Measurements from ENCODE around the gene ITGA7. TPM values are rescaled to one million over a fixed set of nuclear protein-coding genes. Genes with fewer than 3 reads are reported as not detected.

Gene ITGA7
- total RNA-seq, 1 donor from 2014 or later: 43.4 TPM

DNA sequence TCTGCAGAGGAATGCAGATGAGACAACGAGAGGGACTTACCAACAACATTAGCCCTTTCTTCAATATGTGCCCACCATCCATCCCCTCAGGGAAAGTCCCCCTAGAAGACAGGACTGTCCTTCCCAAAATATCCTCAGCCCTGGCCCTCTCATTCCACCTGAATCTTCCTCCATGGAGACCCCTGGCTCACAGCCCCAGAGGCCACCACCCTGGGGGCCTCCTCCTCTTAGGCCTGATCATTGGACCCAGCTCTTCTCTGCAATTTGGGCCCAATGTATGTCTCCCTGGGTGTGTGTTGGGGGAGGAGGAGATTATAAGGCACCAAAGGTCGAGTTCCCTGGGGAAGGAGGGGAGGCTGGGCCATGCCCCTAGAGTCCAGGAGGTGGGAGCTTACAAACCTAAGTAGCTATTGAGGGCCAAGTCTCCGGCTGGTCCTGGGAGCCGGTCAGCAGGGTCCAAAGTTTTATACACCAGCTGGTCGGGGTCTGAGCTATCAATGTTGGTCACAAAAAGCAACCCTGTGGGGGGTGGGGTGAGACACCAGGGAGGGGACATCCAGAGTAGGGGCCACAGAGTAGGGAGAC is 8.1 kb downstream of the ITGA7 start:
- Mint-ChIP-seq H3K9me3 (no peaks in the 10 kb centered on the region), H3K4me1 (peaks cover 10% of the 10 kb centered on the region), H3K27ac (no peak overlapping the region), H3K27me3 (ENCODE audit: insufficient read depth, low read depth) (peaks cover 3% of the 10 kb centered on the region), H3K36me3 (peaks cover 14% of the 10 kb centered on the region), H3K4me3 (no peak overlapping the region)
- Histone ChIP-seq H3K9me3 (ENCODE audit: low read depth) (no peaks in the 10 kb centered on the region), H2AFZ (replicated peaks) (no peak overlapping the region), H4K20me1 (ENCODE audit: low read depth) (no peaks in the 10 kb centered on the region), H3K4me2 (no peak overlapping the region), H3K36me3 (no peaks in the 10 kb centered on the region), H3K79me2 (ENCODE audit: low read depth) (peaks cover 11% of the 10 kb centered on the region), H3K4me1 (no peaks in the 10 kb centered on the region), H3F3A (ENCODE audit: low read depth) (no peaks in the 10 kb centered on the region), H3K9ac (no peak overlapping the region), H3K4me3 (no peak overlapping the region), H3K27ac (no peak overlapping the region), H3K27me3 (no peaks in the 10 kb centered on the region)
- TF ChIP-seq EZH2phosphoT487 (IDR thresholded peaks at IDR 0.05): no peak
- TF ChIP-seq EZH2 (IDR thresholded peaks at IDR 0.05): no peak
- TF ChIP-seq, protein P1, sequence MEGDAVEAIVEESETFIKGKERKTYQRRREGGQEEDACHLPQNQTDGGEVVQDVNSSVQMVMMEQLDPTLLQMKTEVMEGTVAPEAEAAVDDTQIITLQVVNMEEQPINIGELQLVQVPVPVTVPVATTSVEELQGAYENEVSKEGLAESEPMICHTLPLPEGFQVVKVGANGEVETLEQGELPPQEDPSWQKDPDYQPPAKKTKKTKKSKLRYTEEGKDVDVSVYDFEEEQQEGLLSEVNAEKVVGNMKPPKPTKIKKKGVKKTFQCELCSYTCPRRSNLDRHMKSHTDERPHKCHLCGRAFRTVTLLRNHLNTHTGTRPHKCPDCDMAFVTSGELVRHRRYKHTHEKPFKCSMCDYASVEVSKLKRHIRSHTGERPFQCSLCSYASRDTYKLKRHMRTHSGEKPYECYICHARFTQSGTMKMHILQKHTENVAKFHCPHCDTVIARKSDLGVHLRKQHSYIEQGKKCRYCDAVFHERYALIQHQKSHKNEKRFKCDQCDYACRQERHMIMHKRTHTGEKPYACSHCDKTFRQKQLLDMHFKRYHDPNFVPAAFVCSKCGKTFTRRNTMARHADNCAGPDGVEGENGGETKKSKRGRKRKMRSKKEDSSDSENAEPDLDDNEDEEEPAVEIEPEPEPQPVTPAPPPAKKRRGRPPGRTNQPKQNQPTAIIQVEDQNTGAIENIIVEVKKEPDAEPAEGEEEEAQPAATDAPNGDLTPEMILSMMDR (IDR thresholded peaks at IDR 0.05): no peak
- no peak for DNase-seq (ENCODE audit: low spot score)

DNA sequence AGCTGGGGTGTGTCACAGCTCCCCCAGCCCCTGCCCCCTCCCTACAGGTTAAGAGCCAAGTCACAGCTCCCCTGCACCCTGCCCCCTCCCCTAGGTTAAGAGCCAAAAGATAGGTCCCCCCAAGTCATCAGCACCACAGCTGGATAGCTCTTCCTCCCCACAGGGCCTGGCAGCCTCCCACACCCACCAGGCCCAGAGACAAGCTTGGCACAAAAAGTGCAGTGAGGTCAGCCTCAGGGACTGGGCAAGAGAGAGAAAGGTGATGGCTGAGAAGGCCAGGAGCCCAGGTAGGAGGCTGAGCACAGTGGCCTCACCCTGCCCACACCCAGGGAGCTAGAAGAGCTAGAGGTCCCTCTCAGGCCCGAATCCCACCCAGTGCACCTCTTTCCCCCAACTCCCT is 8.7 kb downstream of the ITGA7 start:
- H2AFZ ChIP-seq (replicated peaks): no peak overlapping the region
- H3K27ac Mint-ChIP-seq: no peak overlapping the region
- no peak overlapping the region for H3K4me3 ChIP-seq

DNA sequence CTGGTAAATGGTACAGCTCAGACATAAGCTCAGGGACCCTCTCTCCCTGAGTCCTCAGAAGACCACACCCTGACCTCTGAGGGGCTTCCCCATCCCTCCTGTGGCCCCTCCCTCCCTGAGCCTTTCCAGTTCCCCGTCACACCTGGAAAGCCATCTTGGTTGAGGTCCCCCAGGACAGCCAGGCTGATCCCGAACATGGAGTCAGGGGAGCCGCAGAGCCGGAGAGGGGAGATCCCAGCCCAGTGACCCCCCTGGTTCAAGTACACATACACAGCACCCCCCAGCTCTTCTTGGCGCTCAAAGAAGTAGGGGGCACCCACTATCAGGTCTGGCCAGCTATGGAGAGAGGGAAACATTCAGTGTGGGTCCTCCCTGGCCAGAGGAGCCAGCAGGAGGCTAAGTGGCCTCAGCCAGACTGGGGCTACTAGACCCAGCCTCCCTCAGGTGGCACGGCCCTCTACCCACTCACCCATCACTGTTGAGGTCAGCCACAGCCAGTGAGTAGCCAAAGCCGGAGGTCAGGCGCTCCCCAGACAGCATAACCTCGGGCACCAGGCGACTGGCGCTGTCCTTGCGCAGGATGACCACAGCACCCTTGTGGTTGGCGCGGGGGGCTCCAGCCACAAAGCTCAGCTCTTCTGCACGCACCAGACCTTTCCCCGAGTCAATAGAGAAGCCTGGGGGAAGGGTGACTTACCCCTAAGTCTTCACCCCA is 9.3 kb downstream of the ITGA7 start:
- no peaks in the 10 kb centered on the region for H3K27me3 ChIP-seq
- TF ChIP-seq EZH2 (IDR thresholded peaks at IDR 0.05) (no peak), EZH2phosphoT487 (IDR thresholded peaks at IDR 0.05) (no peak)
- TF ChIP-seq, protein P1 (IDR thresholded peaks at IDR 0.05): no peak
- no peaks in the 10 kb centered on the region for H3K4me1 ChIP-seq
- Mint-ChIP-seq H3K4me3 (no peak overlapping the region), H3K27me3 (ENCODE audit: insufficient read depth, low read depth) (peaks cover 2% of the 10 kb centered on the region), H3K36me3 (peaks cover 16% of the 10 kb centered on the region), H3K9me3 (no peaks in the 10 kb centered on the region), H3K4me1 (peaks cover 3% of the 10 kb centered on the region), H3K27ac (no peak overlapping the region)
- no peak overlapping the region for H3K9ac ChIP-seq
- H3K9me3 ChIP-seq (ENCODE audit: low read depth): no peaks in the 10 kb centered on the region
- no peak for DNase-seq (ENCODE audit: low spot score)
- no peaks in the 10 kb centered on the region for H3K36me3 ChIP-seq
- no peaks in the 10 kb centered on the region for H3F3A ChIP-seq (ENCODE audit: low read depth)
- no peak overlapping the region for H3K4me2 ChIP-seq
- H2AFZ ChIP-seq (replicated peaks): no peak overlapping the region
- no peaks in the 10 kb centered on the region for H3K79me2 ChIP-seq (ENCODE audit: low read depth)
- no peak overlapping the region for H3K4me3 ChIP-seq
- H3K27ac ChIP-seq: no peak overlapping the region
- H4K20me1 ChIP-seq (ENCODE audit: low read depth): no peaks in the 10 kb centered on the region

More for the DNA sequence above, 8.7 kb downstream of the ITGA7 start:
- Mint-ChIP-seq H3K27me3 (ENCODE audit: insufficient read depth, low read depth) (peaks cover under 1% of the 10 kb centered on the region), H3K9me3 (no peaks in the 10 kb centered on the region), H3K36me3 (peaks cover 14% of the 10 kb centered on the region), H3K4me3 (no peak overlapping the region), H3K4me1 (peaks cover 4% of the 10 kb centered on the region)
- Histone ChIP-seq H3K27me3 (no peaks in the 10 kb centered on the region), H3K9me3 (ENCODE audit: low read depth) (no peaks in the 10 kb centered on the region), H3K79me2 (ENCODE audit: low read depth) (peaks cover 5% of the 10 kb centered on the region), H4K20me1 (ENCODE audit: low read depth) (no peaks in the 10 kb centered on the region), H3K36me3 (no peaks in the 10 kb centered on the region), H3K9ac (no peak overlapping the region), H3K4me2 (no peak overlapping the region), H3F3A (ENCODE audit: low read depth) (no peaks in the 10 kb centered on the region), H3K4me1 (no peaks in the 10 kb centered on the region), H3K27ac (no peak overlapping the region)
- no peak for TF ChIP-seq EZH2phosphoT487 (IDR thresholded peaks at IDR 0.05)
- DNase-seq (ENCODE audit: low spot score): no peak

DNA sequence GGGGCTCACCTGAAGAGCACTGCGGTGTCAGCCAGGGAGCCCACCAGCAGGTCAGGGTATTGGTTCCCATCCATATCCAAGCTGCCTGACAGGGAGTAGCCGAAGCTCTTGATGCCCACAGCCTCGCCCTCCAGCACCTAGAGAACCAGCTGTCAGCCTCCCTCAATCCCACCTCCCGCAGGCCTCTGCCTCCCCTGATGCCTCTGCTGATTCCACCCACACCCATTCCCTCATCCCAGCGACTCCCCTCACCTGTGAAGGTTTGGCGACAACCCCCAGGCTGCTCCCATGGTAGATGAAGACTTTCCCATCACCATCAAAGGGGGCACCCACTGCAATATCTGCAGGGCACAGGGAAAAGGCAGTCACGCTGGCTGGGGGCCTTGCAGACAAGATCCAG is 10.0 kb downstream of the ITGA7 start:
- H3K4me1 Mint-ChIP-seq: no peaks in the 10 kb centered on the region
- no peaks in the 10 kb centered on the region for H4K20me1 ChIP-seq (ENCODE audit: low read depth)
- no peak overlapping the region for H3K4me3 ChIP-seq
- H3K9me3 ChIP-seq (ENCODE audit: low read depth): no peaks in the 10 kb centered on the region
- H3K9me3 Mint-ChIP-seq: no peaks in the 10 kb centered on the region
- H3K79me2 ChIP-seq (ENCODE audit: low read depth): no peaks in the 10 kb centered on the region
- no peak overlapping the region for H3K27ac Mint-ChIP-seq
- H3K4me3 Mint-ChIP-seq: no peak overlapping the region
- no peak for DNase-seq (ENCODE audit: low spot score)
- peaks cover 10% of the 10 kb centered on the region for H3K36me3 Mint-ChIP-seq
- H3K4me1 ChIP-seq: no peaks in the 10 kb centered on the region
- no peak overlapping the region for H2AFZ ChIP-seq (replicated peaks)
- H3K27ac ChIP-seq: no peak overlapping the region
- no peak overlapping the region for H3K4me2 ChIP-seq
- peaks cover 2% of the 10 kb centered on the region for H3K27me3 Mint-ChIP-seq (ENCODE audit: insufficient read depth, low read depth)
- no peaks in the 10 kb centered on the region for H3K36me3 ChIP-seq
- TF ChIP-seq EZH2 (IDR thresholded peaks at IDR 0.05) (no peak), EZH2phosphoT487 (IDR thresholded peaks at IDR 0.05) (no peak)
- TF ChIP-seq, protein P1 (IDR thresholded peaks at IDR 0.05): no peak
- no peaks in the 10 kb centered on the region for H3F3A ChIP-seq (ENCODE audit: low read depth)
- no peaks in the 10 kb centered on the region for H3K27me3 ChIP-seq
- no peak overlapping the region for H3K9ac ChIP-seq

Measured in neural progenitor cell (in vitro differentiated cells).